ENCODE data around the gene HNRNPA3. TPM values are rescaled to one million over a fixed set of nuclear protein-coding genes. Genes with fewer than 3 reads are reported as not detected.
"Not testable (repeated sequence)": the region's sequence is repeated elsewhere in the genome, so short reads cannot be mapped to it uniquely, and the experiment has no call there.

The HNRNPA3 gene
- total RNA-seq, 1 donor: 38.0 TPM

DNA sequence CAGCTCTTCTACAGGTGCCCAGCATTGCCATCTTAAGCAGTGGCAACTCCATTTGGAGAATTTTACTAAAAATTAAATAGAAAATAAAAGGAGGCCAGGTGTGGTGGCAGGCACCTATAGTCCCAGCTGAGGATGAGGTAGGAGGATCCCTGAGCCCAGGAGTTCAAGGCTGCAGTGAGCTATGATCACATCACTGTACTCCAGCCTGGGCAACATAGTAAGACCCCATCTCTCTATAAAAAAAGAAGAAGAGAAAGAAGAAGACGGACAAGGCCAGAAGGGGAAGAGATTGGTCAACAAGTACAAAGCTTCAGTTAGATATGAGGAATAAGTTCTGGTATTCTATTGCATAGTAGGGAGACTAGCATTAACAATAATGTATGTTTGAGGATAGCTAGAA, 21.7 kb upstream of the HNRNPA3 start:
- no peak overlapping the region for H3K4me3 ChIP-seq (ENCODE audit: low read depth, low read length)
- TF ChIP-seq, protein P1, sequence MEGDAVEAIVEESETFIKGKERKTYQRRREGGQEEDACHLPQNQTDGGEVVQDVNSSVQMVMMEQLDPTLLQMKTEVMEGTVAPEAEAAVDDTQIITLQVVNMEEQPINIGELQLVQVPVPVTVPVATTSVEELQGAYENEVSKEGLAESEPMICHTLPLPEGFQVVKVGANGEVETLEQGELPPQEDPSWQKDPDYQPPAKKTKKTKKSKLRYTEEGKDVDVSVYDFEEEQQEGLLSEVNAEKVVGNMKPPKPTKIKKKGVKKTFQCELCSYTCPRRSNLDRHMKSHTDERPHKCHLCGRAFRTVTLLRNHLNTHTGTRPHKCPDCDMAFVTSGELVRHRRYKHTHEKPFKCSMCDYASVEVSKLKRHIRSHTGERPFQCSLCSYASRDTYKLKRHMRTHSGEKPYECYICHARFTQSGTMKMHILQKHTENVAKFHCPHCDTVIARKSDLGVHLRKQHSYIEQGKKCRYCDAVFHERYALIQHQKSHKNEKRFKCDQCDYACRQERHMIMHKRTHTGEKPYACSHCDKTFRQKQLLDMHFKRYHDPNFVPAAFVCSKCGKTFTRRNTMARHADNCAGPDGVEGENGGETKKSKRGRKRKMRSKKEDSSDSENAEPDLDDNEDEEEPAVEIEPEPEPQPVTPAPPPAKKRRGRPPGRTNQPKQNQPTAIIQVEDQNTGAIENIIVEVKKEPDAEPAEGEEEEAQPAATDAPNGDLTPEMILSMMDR (IDR thresholded peaks at IDR 0.05; ENCODE audit: insufficient read depth, low read depth, low read length): no peak
- no peak for DNase-seq (ENCODE audit: low read depth)

DNA sequence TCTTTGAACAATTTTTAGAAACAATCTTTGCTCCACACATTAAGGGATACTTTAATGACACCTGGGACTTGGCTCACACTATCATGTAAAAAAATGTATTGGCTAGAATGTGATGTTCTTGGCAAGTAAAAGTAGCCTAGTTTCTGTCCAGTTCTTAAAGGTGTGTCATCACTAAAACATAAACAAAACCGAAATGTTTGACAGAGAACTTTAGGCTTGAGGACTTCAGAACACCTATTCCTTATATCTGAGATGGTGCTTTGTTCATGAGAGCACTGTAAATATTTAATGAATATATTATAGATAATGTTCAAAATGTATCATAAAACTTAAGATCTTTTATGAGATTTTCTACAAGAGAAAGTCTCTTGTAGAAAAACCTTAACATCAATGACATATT, 19.8 kb upstream of the HNRNPA3 start:
- no peak for DNase-seq (ENCODE audit: low read depth)
- TF ChIP-seq, protein P1 (IDR thresholded peaks at IDR 0.05; ENCODE audit: insufficient read depth, low read depth, low read length): no peak
- H3K4me3 ChIP-seq (ENCODE audit: low read depth, low read length): no peak overlapping the region

- H3K4me3 ChIP-seq (ENCODE audit: low read depth, low read length): no peak overlapping the region
- no peak for DNase-seq (ENCODE audit: low read depth)
- TF ChIP-seq, protein P1 (IDR thresholded peaks at IDR 0.05; ENCODE audit: insufficient read depth, low read depth, low read length): no peak
Observed at GRCh38 chr2:177193240-177193639, 19.4 kb upstream of the HNRNPA3 start.

- TF ChIP-seq, protein P1 (IDR thresholded peaks at IDR 0.05; ENCODE audit: insufficient read depth, low read depth, low read length): no peak
- DNase-seq (ENCODE audit: low read depth): no peak
- no peak overlapping the region for H3K4me3 ChIP-seq (ENCODE audit: low read depth, low read length)
Observed at GRCh38 chr2:177195194-177195593, 17.4 kb upstream of the HNRNPA3 start.

DNA sequence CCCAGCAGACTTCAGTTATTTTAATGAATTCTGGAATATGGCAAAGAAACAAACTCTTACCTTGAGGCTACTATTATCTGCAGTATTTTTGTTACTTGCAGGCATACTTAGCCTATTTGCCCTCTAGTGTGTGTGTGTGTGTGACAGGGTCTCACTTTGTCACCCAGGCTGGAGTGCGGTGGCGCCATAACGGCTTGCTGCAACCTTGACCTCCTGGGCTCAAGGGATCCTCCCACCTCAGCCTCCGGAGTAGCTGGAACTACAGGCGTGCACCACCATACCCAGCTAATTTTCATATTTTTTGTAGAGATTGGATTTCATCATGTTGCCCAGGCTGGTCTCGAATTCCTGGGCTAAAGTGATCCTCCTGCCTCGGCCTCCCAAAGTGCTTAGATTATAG, 12.2 kb upstream of the HNRNPA3 start:
- not testable (repeated sequence) for DNase-seq (ENCODE audit: low read depth); H3K4me3 ChIP-seq (ENCODE audit: low read depth, low read length)

DNA sequence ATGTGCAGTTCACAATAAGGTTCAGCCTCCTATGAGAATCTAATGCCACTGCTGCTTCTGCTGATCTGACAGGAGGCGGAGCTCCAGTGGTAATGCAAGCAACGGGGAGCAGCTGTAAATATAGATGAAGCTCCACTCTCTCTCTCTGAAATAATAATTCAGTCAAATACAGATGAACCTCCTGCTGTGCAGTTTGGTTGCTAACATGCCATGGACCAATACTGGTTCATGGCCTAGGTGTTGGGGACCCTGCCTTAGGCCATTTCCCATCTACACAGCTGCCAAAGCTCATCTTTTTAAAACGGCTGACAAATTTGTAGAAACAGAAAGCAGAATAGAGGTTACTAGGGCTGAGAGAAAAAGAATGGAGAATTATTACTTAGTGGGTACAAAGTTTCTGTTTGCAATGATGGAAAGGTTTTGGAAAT, 10.7 kb upstream of the HNRNPA3 start:
- no peak overlapping the region for H3K4me3 ChIP-seq (ENCODE audit: low read depth, low read length)
- no peak for DNase-seq (ENCODE audit: low read depth)
- TF ChIP-seq, protein P1 (IDR thresholded peaks at IDR 0.05; ENCODE audit: insufficient read depth, low read depth, low read length): no peak

- no peak overlapping the region for H3K4me3 ChIP-seq (ENCODE audit: low read depth, low read length)
- TF ChIP-seq, protein P1 (IDR thresholded peaks at IDR 0.05; ENCODE audit: insufficient read depth, low read depth, low read length): no peak
- DNase-seq (ENCODE audit: low read depth): no peak
Observed at GRCh38 chr2:177204417-177204816, 8.2 kb upstream of the HNRNPA3 start.
